Measurements from ENCODE around the gene NUAK1.

GRCh38 chr12:106113446-106113823 lies 25.3 kb downstream of the NUAK1 start:
- TF ChIP-seq POLR2AphosphoS5 (IDR thresholded peaks at IDR 0.05), result no peak
- TF ChIP-seq EP300 (IDR thresholded peaks at IDR 0.05), result no peak
- TF ChIP-seq CTCF (IDR thresholded peaks at IDR 0.05), result no peak
